SK-N-MC (cell line): ENCODE data around the gene KCNE2.

ENCODE experiments used
- DNase-seq: peaks from one replicate; pipeline ENCODE4 v3.0.0-alpha.2; 2011; ENCODE audit warnings: low read depth, low spot score
- H3K27ac ChIP-seq: fragments of 200-600 bp; sonication (generic); 2 replicates; pipeline ENCODE4 v1.5.1; 2016; ENCODE audit warnings: mixed run types
- H3K36me3 ChIP-seq: fragments of 200-600 bp; sonication (generic); 2 replicates; pipeline ENCODE4 v1.6.1; 2017; ENCODE audit warnings: antibody characterized with exemption, low read length, mixed read lengths; ENCODE audit not compliant: insufficient read depth
- H3K4me3 ChIP-seq: fragments of 200-600 bp; sonication (generic); 2 replicates; pipeline ENCODE4 v1.5.1; 2016
- H3K9ac ChIP-seq: fragments of 200-600 bp; sonication (generic); 2 replicates; pipeline ENCODE4 v1.8.0; 2017; ENCODE audit warnings: mixed run types, mixed read lengths; ENCODE audit not compliant: insufficient read length
- H3K9me3 ChIP-seq: fragments of 200-600 bp; sonication (generic); 2 replicates; pipeline ENCODE4 v1.6.1; 2017; ENCODE audit warnings: low read depth, mild to moderate bottlenecking, antibody characterized with exemption, low read length, moderate library complexity, mixed read lengths
- EZH2 ChIP-seq: fragments of 200-600 bp; sonication (generic); IDR thresholded peaks from one replicate; pipeline ENCODE4 v1.6.1; 2017; ENCODE audit warnings: antibody characterized with exemption
- FOXP2 ChIP-seq: optimal IDR thresholded peaks from 2 replicates; pipeline ENCODE3; 2011; ENCODE audit warnings: mild to moderate bottlenecking, moderate library complexity; ENCODE audit not compliant: insufficient read depth; ENCODE audit errors: extremely low read length, control extremely low read depth
- POLR2AphosphoS5 ChIP-seq: IDR thresholded peaks from 2 replicates; pipeline ENCODE4 v1.6.1; 2012; ENCODE audit warnings: mild to moderate bottlenecking, low read depth, low read length, borderline replicate concordance

The KCNE2 gene

DNA sequence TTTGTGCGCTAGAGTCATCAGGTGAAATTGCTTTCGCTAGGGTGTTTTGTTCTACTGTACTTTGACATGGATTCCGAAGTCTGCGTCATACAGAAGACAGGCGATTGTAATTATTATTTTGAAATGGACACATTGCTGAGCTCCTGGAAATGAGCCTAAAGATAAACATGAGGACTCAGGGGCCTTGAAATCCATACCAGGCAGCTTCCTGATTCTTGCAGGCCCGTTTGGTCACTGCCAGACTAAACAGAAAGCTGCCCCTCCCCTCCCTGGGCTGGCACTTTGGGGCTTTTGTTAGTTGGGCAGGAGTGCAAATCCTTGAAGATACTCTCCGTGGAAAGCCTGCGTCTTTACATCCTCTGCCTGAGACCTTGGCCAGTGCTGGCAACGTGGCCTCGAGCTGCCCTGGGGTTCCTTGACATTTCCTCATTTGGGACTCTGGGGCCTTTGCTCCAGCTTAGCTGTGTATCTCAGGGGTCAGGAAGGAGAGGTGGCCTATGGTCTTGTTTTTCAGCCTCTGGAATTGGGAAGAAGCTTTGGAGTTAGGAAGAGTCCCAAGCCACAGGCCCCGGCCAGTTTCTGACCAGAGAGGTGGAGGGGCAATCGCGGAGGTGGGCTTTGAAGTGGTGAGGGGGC, 26.9 kb upstream of the KCNE2 start:
- DNase-seq, result no peak
- Histone ChIP-seq H3K4me3 (no peak overlapping the region), H3K27ac (no peak overlapping the region), H3K9me3 (no peaks in the 10 kb centered on the region), H3K36me3 (no peaks in the 10 kb centered on the region), H3K9ac (no peak overlapping the region)
- TF ChIP-seq POLR2AphosphoS5 (no peak), FOXP2 (no peak), EZH2 (no peak)

DNA sequence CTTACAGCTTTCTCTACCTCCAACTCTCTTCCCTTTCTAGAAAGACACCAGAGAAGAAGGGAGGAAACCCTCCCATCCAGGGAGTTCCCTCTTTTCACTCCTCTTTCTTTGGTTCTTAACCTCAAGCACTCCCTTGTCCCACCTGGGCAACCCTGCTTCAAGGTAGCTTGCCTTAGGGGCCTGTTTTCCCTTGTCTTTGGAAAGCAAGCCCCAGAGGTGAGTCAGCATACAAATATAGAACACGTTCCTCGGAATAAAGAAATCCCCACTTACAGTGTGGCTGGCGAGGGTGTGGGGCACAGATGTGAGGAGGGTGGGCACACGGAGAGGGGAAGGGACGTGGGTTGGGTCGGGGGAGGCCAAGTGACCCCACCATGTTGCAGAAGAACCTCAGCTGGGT, 26.1 kb upstream of the KCNE2 start:
- Histone ChIP-seq H3K27ac (no peak overlapping the region), H3K4me3 (no peak overlapping the region), H3K9ac (no peak overlapping the region), H3K36me3 (no peaks in the 10 kb centered on the region), H3K9me3 (no peaks in the 10 kb centered on the region)
- TF ChIP-seq EZH2, result no peak
- no peak for TF ChIP-seq FOXP2
- TF ChIP-seq POLR2AphosphoS5, result no peak
- no peak for DNase-seq

DNA sequence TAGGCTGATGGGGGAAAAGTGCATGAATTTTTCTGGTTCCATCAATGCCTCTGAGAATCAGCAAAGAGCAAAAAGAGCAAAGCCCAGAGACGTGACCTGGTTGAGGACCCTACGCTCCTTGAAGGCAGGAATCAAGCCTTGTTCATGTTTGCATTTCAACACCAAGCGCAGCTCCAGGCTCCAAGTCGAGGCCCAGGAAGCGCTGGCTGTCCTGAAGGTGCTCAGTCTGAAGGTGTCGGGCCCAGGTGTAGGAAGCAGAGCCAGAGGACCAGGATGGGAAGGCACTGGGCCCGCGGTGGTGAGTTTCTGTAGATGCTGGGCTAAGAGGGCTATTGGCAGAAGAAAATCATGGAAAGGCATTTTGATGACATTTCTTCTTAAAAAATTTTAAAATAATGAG, 25.6 kb upstream of the KCNE2 start:
- no peak overlapping the region for H3K9ac ChIP-seq
- TF ChIP-seq EZH2 (no peak), POLR2AphosphoS5 (no peak), FOXP2 (no peak)

DNA sequence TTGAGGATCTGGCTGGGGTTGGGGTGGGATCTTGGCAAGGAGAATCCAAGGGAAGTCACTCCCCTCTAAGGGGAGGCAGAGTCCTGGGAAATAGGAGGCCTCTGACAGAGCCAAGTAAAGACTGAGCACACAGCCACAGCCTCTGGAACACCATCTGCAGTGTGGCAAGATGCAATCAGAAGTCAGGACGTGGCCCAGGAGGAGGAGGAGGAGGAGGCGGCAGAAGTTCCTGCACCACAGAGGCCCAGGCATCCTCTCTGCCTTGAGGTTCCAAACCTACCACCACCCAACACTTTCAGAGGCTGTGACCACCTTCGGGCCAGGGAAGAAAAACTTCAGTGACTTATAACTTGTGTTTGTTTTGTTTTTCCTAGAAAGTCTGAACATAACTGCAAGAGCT, 23.7 kb upstream of the KCNE2 start:
- H3K9ac ChIP-seq, result no peak overlapping the region
- TF ChIP-seq EZH2, result no peak
- TF ChIP-seq FOXP2, result no peak
- no peak for TF ChIP-seq POLR2AphosphoS5
- no peak for DNase-seq

More for the DNA sequence above, 25.6 kb upstream of the KCNE2 start:
- Histone ChIP-seq H3K4me3 (no peak overlapping the region), H3K36me3 (no peaks in the 10 kb centered on the region), H3K27ac (no peak overlapping the region), H3K9me3 (no peaks in the 10 kb centered on the region)
- no peak for DNase-seq

DNA sequence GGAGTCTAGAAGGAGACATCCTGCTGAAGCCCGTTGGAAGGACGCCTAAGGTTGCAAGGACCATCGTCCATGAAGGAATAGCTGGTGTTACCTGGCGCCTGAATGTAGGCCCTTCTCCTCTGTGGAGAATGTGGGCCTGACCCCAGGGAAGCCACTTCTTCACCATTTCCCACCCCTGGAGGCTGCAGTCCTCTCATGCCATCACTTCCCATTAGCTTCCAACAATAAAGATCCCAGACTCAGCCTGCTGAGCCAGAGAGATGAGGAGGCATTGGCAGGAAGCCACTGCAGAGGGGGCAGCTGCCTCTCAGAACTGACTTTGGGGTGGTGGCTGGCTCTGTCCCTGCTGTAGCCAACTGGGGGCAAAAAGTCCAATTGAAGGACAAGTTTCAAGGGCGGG, 21.3 kb upstream of the KCNE2 start:
- H3K27ac ChIP-seq, result no peak overlapping the region
- DNase-seq, result no peak
- H3K9me3 ChIP-seq, result no peaks in the 10 kb centered on the region
- no peaks in the 10 kb centered on the region for H3K36me3 ChIP-seq
- TF ChIP-seq FOXP2 (no peak), POLR2AphosphoS5 (no peak), EZH2 (no peak)
- no peak overlapping the region; the same call in 1 of the 2 replicates for H3K4me3 ChIP-seq
- H3K9ac ChIP-seq, result no peak overlapping the region

More for the DNA sequence above, 23.7 kb upstream of the KCNE2 start:
- H3K27ac ChIP-seq, result no peak overlapping the region
- no peak overlapping the region for H3K4me3 ChIP-seq
- no peaks in the 10 kb centered on the region for H3K9me3 ChIP-seq
- H3K36me3 ChIP-seq, result no peaks in the 10 kb centered on the region

DNA sequence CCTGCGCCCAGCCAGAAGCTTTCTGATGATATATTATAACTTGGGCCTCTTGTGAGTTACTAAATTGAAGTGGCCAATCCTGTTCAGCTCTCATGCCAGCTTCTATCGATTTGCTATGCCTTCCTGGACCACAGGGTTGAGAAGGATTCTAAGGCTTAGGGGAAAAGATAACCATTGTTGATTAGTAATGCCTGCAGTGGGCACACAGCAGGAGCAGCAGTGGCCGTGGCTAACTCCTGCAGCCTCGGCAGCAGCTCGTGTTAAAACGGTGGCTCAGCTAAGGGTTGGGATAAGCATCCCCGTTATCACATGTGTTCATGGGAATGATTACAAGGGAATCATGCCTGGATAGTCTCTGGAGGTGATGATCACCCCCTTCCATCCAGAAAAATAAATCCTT, 20.5 kb upstream of the KCNE2 start:
- H3K9me3 ChIP-seq, result no peaks in the 10 kb centered on the region
- H3K4me3 ChIP-seq, result no peak overlapping the region
- no peaks in the 10 kb centered on the region for H3K36me3 ChIP-seq
- no peak for TF ChIP-seq FOXP2
- TF ChIP-seq POLR2AphosphoS5, result no peak
- TF ChIP-seq EZH2, result no peak
- DNase-seq, result no peak
- no peak overlapping the region for H3K9ac ChIP-seq
- no peak overlapping the region for H3K27ac ChIP-seq

DNA sequence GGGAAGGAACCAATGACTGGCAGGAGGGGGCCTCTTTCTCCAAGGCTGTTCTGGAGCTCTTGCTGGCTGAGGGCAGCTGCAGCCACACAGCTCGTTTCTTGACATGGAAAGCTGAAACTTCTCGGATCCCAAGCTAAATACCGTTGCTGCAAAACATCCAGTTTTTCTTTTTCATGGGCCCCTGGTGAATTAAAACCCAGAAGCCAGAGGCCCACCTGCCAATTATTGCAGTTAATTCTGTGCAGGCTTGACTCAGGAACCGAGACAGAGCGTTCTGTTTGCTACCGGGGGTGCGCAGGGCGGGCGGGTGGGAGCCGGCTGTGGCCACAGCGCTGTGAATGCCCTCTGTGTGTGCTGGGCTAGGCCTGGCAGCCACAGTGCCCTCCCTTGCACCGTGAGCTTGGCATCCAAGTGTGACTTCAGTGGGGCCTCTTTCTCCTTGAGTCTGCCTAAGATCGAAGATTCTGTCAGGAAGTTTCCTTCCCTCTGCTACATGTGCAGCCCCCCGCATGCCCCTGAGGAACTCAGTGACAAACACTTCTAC, 19.9 kb upstream of the KCNE2 start:
- Histone ChIP-seq H3K9me3 (no peaks in the 10 kb centered on the region), H3K4me3 (no peak overlapping the region), H3K9ac (no peak overlapping the region), H3K36me3 (no peaks in the 10 kb centered on the region), H3K27ac (no peak overlapping the region)
- TF ChIP-seq POLR2AphosphoS5 (no peak), FOXP2 (no peak), EZH2 (no peak)
- DNase-seq, result no peak

DNA sequence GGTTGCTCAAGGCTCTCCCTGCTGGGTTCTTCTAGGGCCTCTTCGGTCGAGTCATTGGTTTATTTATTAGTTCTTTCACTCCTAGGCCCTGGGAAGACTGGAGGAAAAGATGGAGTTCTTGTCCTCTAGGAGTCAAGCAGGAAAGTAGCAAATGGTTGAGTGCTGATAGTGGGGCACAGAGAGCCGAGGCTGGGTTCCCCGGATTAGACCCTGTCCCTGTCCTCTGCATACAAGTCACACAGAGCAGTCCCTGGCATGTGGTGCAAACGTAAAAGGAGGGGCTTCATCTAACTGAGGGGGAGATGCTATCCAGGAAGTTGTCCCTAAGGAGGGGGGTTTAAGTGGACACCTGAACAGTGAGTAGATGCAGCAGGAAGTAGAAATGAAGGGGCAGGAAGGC, 19.2 kb upstream of the KCNE2 start:
- TF ChIP-seq EZH2 (no peak), POLR2AphosphoS5 (no peak), FOXP2 (no peak)
- no peak overlapping the region for H3K9ac ChIP-seq
- no peak overlapping the region for H3K4me3 ChIP-seq
- no peak for DNase-seq
- no peak overlapping the region for H3K27ac ChIP-seq
- H3K36me3 ChIP-seq, result no peaks in the 10 kb centered on the region
- H3K9me3 ChIP-seq, result no peaks in the 10 kb centered on the region
